ENCODE results near the gene RAMP3.

The RAMP3 gene

DNA sequence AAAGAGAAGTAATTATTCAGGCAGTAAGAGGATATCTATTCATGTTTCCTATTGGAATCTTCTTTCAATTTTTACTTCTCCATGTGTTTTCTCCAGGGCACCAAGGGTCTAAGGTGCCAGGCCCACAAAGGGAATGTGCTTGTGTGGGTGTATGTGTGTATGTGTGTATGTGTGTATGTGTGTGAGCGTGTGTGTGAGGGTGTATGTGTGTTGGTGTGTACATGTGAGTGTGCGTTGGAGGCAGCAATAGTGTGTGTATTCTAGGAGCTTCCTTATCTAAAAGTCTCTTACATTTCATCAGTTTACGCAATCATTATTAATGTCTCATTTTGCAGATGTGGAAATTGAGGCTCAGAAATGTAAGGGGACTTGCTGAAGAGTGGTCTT is 28.3 kb downstream of the RAMP3 start:
- DNase-seq (ENCODE audit: low read depth in 1 of 2, low spot score in 1 of 2), result no peak
- TF ChIP-seq JUND (IDR thresholded peaks at IDR 0.05; ENCODE audit: low read depth), result no peak
- in situ Hi-C loops (cut with HindIII; ENCODE audit: low pct_unique_long_range_greater_than_20kb, low sequenced_read_pairs), result no loop called here

- TF ChIP-seq JUND (IDR thresholded peaks at IDR 0.05; ENCODE audit: low read depth), result no peak
- no peak for DNase-seq (ENCODE audit: low read depth in 1 of 2, low spot score in 1 of 2)
- in situ Hi-C loops (cut with HindIII; ENCODE audit: low pct_unique_long_range_greater_than_20kb, low sequenced_read_pairs), result no loop called here
Observed at GRCh38 chr7:45186261-45186813, 28.7 kb downstream of the RAMP3 start.

DNA sequence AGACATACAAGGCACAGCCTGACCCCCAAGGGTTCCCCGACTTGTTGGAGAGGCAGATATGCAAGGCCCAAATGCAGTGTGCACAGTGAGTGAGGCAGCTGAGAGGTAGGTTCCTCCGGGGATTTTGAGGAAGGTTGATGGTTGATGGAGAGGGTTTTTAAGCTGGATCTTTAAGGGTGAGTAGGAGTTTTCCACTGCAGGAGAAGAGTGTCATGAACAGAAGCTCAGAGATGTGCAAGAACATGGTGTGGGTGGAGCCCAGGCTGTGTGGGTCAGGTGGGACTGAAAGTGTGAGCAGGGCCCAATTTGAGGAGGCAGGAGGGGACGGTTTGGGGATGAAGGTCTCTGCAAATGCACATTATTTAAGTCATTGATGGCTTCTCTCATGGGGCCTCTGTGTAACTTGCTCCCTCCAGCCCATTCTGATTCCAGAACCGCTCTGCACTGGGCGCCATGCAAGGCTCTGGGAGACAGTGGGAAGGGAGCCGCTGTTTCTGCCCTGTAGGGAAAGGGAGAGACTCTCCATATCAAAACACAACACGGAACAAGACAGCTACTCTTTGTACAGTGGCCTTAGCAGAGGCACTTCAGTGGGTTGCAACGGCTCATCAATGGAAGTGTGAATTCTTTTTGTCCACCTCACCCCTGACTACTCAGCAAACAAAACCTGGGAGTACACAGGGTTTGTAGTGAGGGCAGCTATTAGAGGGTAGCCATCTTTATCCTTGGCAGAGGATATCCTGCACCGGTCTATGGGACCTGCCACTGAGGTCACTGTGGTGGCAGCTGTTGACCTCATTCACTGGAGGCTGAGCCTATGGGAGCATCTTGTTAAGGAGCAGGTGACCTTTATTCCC is 29.7 kb downstream of the RAMP3 start:
- no peak for TF ChIP-seq JUND (IDR thresholded peaks at IDR 0.05; ENCODE audit: low read depth)
- in situ Hi-C loops (cut with HindIII; ENCODE audit: low pct_unique_long_range_greater_than_20kb, low sequenced_read_pairs), result no loop called here
- no peak for DNase-seq (ENCODE audit: low read depth in 1 of 2, low spot score in 1 of 2)

- in situ Hi-C loops (cut with HindIII; ENCODE audit: low pct_unique_long_range_greater_than_20kb, low sequenced_read_pairs), result no loop called here
- DNase-seq (ENCODE audit: low read depth in 1 of 2, low spot score in 1 of 2), result no peak
- TF ChIP-seq JUND (IDR thresholded peaks at IDR 0.05; ENCODE audit: low read depth), result no peak
Observed at GRCh38 chr7:45187946-45188411, 30.4 kb downstream of the RAMP3 start.

DNA sequence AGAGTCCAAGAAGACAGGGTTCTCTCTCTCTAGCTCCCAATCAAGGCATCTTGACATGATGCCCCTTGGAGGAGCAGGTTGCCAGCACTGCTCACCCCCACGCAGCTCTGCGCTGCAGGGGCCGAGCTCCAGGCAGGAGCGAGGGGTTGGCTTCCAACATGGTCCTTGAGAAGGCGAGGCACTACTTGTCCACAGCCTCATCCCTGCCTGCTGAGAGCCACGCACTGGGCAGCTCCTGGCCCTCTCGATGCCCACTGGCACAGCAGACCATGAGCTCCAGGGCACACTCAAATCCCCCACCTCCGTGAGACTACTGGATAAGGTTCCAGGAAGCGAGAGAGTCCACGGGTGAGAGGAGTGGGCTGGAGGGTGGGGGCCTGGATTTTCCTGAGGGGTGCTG is 31.1 kb downstream of the RAMP3 start:
- DNase-seq (ENCODE audit: low read depth in 1 of 2, low spot score in 1 of 2), result no peak
- in situ Hi-C loops (cut with HindIII; ENCODE audit: low pct_unique_long_range_greater_than_20kb, low sequenced_read_pairs), result no loop called here
- no peak for TF ChIP-seq JUND (IDR thresholded peaks at IDR 0.05; ENCODE audit: low read depth)

DNA sequence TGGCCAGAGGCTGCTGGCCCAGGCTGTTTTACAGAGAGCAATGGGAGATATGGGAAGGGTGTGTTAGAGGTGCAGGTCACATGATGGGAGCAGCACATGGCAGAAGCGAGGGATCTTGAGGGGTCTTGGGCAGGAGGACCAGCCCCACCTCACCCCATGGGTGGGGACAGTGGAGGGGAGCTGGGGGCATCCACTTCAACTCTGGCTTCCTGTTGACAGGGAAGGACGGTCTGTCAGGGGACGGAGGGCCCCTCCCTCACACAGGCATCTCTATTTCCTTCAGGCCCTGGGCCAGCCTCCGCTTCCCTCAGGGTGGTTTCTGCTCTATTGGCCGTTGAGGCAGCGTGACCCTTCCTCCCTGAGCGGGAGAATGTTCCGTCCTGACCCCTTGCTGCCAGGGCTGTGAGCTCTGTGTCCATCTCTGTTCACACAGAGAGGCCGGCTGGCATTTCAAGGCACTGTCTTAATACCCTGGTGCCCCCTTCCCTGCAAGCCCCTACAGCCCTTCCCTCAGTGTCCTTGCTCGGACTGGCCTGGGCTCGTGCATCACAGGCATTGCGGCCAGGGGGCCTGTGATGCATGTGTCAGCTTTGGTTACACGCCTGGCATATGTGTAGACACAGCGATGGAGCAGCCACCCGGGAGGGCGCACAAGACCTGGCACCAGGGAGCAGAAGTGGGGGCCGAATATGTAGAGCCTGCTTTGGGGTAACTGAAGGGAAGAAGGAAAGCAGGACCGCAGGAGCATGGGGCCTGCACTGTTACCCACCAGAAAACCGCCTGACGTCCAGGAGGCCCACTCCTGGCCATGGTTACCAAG is 31.8 kb downstream of the RAMP3 start:
- in situ Hi-C loops (cut with HindIII; ENCODE audit: low pct_unique_long_range_greater_than_20kb, low sequenced_read_pairs), result no loop called here
- TF ChIP-seq JUND (IDR thresholded peaks at IDR 0.05; ENCODE audit: low read depth), result no peak
- no peak for DNase-seq (ENCODE audit: low read depth in 1 of 2, low spot score in 1 of 2)

- in situ Hi-C loops (cut with HindIII; ENCODE audit: low pct_unique_long_range_greater_than_20kb, low sequenced_read_pairs), result no loop called here
- TF ChIP-seq JUND (IDR thresholded peaks at IDR 0.05; ENCODE audit: low read depth), result no peak
- DNase-seq (ENCODE audit: low read depth in 1 of 2, low spot score in 1 of 2), result no peak
Observed at GRCh38 chr7:45190406-45191165, 33.0 kb downstream of the RAMP3 start.

DNA sequence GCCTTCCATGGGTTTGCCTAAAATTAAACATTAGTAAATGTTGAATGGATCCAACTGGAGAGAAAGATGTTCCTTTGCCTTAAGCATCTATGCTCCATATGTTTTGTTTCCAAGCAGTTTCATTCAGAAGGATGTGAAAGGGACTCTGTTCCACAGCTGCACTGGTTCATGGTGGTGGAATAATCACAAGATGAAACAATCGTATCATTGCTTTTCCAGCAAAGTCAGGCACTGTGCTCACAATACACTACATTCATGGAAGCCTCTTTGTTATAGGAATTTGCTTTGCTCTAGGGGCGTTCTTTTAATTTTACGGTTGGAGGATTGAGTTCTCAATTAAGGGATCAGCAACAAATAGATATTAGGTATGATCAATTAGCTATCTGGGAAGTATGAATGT is 33.8 kb downstream of the RAMP3 start:
- in situ Hi-C loops (cut with HindIII; ENCODE audit: low pct_unique_long_range_greater_than_20kb, low sequenced_read_pairs), result no loop called here

GRCh38 chr7:45192621-45193041 is 35.0 kb downstream of the RAMP3 start:
- DNase-seq (ENCODE audit: low read depth in 1 of 2, low spot score in 1 of 2), result no peak
- in situ Hi-C loops (cut with HindIII; ENCODE audit: low pct_unique_long_range_greater_than_20kb, low sequenced_read_pairs), result no loop called here
- TF ChIP-seq JUND (IDR thresholded peaks at IDR 0.05; ENCODE audit: low read depth), result no peak

More for the DNA sequence above, 33.8 kb downstream of the RAMP3 start:
- TF ChIP-seq JUND (IDR thresholded peaks at IDR 0.05; ENCODE audit: low read depth), result no peak
- DNase-seq (ENCODE audit: low read depth in 1 of 2, low spot score in 1 of 2), result no peak

GRCh38 chr7:45193828-45194227 is 36.2 kb downstream of the RAMP3 start:
- in situ Hi-C loops (cut with HindIII; ENCODE audit: low pct_unique_long_range_greater_than_20kb, low sequenced_read_pairs), result no loop called here
- no peak for TF ChIP-seq JUND (IDR thresholded peaks at IDR 0.05; ENCODE audit: low read depth)
- DNase-seq (ENCODE audit: low read depth in 1 of 2, low spot score in 1 of 2), result no peak

- no peak for TF ChIP-seq JUND (IDR thresholded peaks at IDR 0.05; ENCODE audit: low read depth)
- no peak for DNase-seq (ENCODE audit: low read depth in 1 of 2, low spot score in 1 of 2)
- in situ Hi-C loops (cut with HindIII; ENCODE audit: low pct_unique_long_range_greater_than_20kb, low sequenced_read_pairs), result no loop called here
Observed at GRCh38 chr7:45196374-45196773, 38.8 kb downstream of the RAMP3 start.

DNA sequence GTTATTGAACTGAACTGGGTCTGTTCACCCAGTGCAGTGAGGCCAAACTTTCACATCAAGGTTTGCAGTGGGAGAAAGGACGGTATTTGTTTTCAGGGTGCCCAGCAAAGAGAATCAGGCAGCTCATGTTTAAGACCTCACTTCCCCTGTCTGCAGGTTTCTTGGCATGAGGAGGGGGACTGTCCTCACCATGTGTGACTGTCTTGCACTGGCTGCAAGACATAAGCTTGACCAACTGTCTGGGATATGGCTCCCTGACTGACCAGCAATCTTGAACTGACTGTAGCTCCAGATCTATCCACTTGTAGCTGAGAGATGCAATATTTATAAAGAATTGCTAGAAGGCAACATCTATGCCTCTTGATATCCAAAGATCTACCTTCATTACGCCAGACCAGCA is 39.9 kb downstream of the RAMP3 start:
- in situ Hi-C loops (cut with HindIII; ENCODE audit: low pct_unique_long_range_greater_than_20kb, low sequenced_read_pairs), result no loop called here
- no peak for DNase-seq (ENCODE audit: low read depth in 1 of 2, low spot score in 1 of 2)
- TF ChIP-seq JUND (IDR thresholded peaks at IDR 0.05; ENCODE audit: low read depth), result no peak
